H9 (cell line): ENCODE data around the gene LMF1. TPM values are rescaled to one million over a fixed set of nuclear protein-coding genes. Genes with fewer than 3 reads are reported as not detected.

Experiments
- DNase-seq: peaks from one replicate; pipeline ENCODE4 v3.0.0-alpha.2; 2017
- H2AFZ ChIP-seq: one replicate; pipeline ENCODE4 v1.6.1; 2013; ENCODE audit warnings: mild to moderate bottlenecking, low read length, control low read depth, moderate library complexity
- H2AK5ac ChIP-seq: 2 replicates; pipeline ENCODE4 v1.6.1; 2013; ENCODE audit warnings: low read length, control low read depth, mixed read lengths; ENCODE audit not compliant: insufficient read length
- H2BK120ac ChIP-seq: one replicate; pipeline ENCODE4 v1.6.1; 2013; ENCODE audit warnings: low read depth, mild to moderate bottlenecking, low read length, control low read depth, inconsistent platforms; ENCODE audit not compliant: poor library complexity, severe bottlenecking
- H2BK12ac ChIP-seq: 2 replicates; pipeline ENCODE4 v1.6.1; 2013; ENCODE audit warnings: low read length, control low read depth, mixed read lengths, low read depth; ENCODE audit not compliant: insufficient read length
- H2BK15ac ChIP-seq: 2 replicates; pipeline ENCODE4 v1.6.1; 2013; ENCODE audit warnings: low read depth, low read length, control low read depth
- H2BK20ac ChIP-seq: one replicate; pipeline ENCODE4 v1.6.1; 2013; ENCODE audit warnings: low read depth, mild to moderate bottlenecking, low read length, control low read depth, inconsistent platforms; ENCODE audit not compliant: poor library complexity, severe bottlenecking
- H2BK5ac ChIP-seq: 2 replicates; pipeline ENCODE4 v1.6.1; 2013; ENCODE audit warnings: low read length, control low read depth, mixed read lengths; ENCODE audit not compliant: insufficient read length
- H3K14ac ChIP-seq: 2 replicates; pipeline ENCODE4 v1.6.1; 2013; ENCODE audit warnings: low read length, control low read depth; ENCODE audit not compliant: insufficient read depth
- H3K18ac ChIP-seq: 2 replicates; pipeline ENCODE4 v1.6.1; 2013; ENCODE audit warnings: low read depth, mild to moderate bottlenecking, mixed read lengths, low read length, control low read depth; ENCODE audit not compliant: insufficient read length
- H3K23ac ChIP-seq: 2 replicates; pipeline ENCODE4 v1.6.1; 2013; ENCODE audit warnings: low read length, control low read depth, mixed read lengths, low read depth; ENCODE audit not compliant: insufficient read length
- H3K23me2 ChIP-seq: 2 replicates; pipeline ENCODE4 v1.6.1; 2013; ENCODE audit warnings: low read depth, mild to moderate bottlenecking, mixed read lengths, low read length, control low read depth; ENCODE audit not compliant: insufficient read length, poor library complexity, severe bottlenecking
- H3K27ac ChIP-seq: 2 replicates; pipeline ENCODE4 v1.5.1; 2013; ENCODE audit warnings: low read length, control low read depth, mixed read lengths, low read depth; ENCODE audit not compliant: insufficient read length
- H3K27me3 ChIP-seq: 2 replicates; pipeline ENCODE4 v1.6.1; 2013; ENCODE audit warnings: low read length, control low read depth, inconsistent platforms; ENCODE audit not compliant: insufficient read depth
- H3K4ac ChIP-seq: 2 replicates; pipeline ENCODE4 v1.6.1; 2013; ENCODE audit warnings: low read depth, mild to moderate bottlenecking, control low read depth, inconsistent platforms, low read length, moderate library complexity
- H3K4me1 ChIP-seq: 2 replicates; pipeline ENCODE4 v1.6.1; 2013; ENCODE audit warnings: low read length, control low read depth, inconsistent platforms; ENCODE audit not compliant: insufficient read depth
- H3K4me2 ChIP-seq: 2 replicates; pipeline ENCODE4 v1.6.1; 2013; ENCODE audit warnings: low read length, control low read depth, mixed read lengths; ENCODE audit not compliant: insufficient read length, insufficient read depth
- H3K56ac ChIP-seq: 2 replicates; pipeline ENCODE4 v1.6.1; 2013; ENCODE audit warnings: low read depth, mild to moderate bottlenecking, mixed read lengths, low read length, control low read depth; ENCODE audit not compliant: insufficient read length
- H3K79me1 ChIP-seq: 2 replicates; pipeline ENCODE4 v1.6.1; 2013; ENCODE audit warnings: low read depth, mild to moderate bottlenecking, moderate library complexity, low read length, control low read depth, inconsistent platforms; ENCODE audit not compliant: insufficient read depth, poor library complexity, severe bottlenecking
- H3K79me2 ChIP-seq: 2 replicates; pipeline ENCODE4 v1.6.1; 2013; ENCODE audit warnings: low read length, control low read depth, inconsistent platforms; ENCODE audit not compliant: insufficient read depth
- H3K9ac ChIP-seq: 2 replicates; pipeline ENCODE4 v1.6.1; 2013; ENCODE audit warnings: low read length, control low read depth, mixed read lengths; ENCODE audit not compliant: insufficient read length; ENCODE audit errors: extremely low read depth
- H3K9me3 ChIP-seq: one replicate; pipeline ENCODE4 v1.6.1; 2013; ENCODE audit warnings: low read depth, low read length, inconsistent platforms; ENCODE audit not compliant: control insufficient read depth
- H3T11ph ChIP-seq: one replicate; pipeline ENCODE4 v1.6.1; 2013; ENCODE audit warnings: mild to moderate bottlenecking, low read length, control low read depth, inconsistent platforms
- H4K20me1 ChIP-seq: one replicate; pipeline ENCODE4 v1.6.1; 2013; ENCODE audit not compliant: control insufficient read depth, insufficient read length, insufficient read depth
- H4K5ac ChIP-seq: 2 replicates; pipeline ENCODE4 v1.6.1; 2013; ENCODE audit warnings: low read depth, mild to moderate bottlenecking, mixed read lengths, low read length, control low read depth; ENCODE audit not compliant: insufficient read length
- H4K8ac ChIP-seq: replicated peaks from 2 replicates; pipeline ENCODE4 v1.6.1; 2013; ENCODE audit warnings: low read length, control low read depth, mixed read lengths, low read depth; ENCODE audit not compliant: insufficient read length
- H4K91ac ChIP-seq: 2 replicates; pipeline ENCODE4 v1.6.1; 2013; ENCODE audit warnings: low read depth, mild to moderate bottlenecking, moderate library complexity, mixed read lengths, low read length, control low read depth; ENCODE audit not compliant: insufficient read length
- H3K27ac Mint-ChIP-seq, 3 experiments: 2 replicates in 2 of 3; 3 replicates in 1 of 3; pipeline ENCODE4 v1.8.0; 2020 to 2021; ENCODE audit warnings: mixed read lengths in 3 of 3, mild to moderate bottlenecking in 1 of 3, moderate library complexity in 1 of 3
- H3K27me3 Mint-ChIP-seq: 2 replicates; pipeline ENCODE4 v1.8.0; 2021; ENCODE audit warnings: low read depth, mild to moderate bottlenecking, moderate library complexity, mixed read lengths
- H3K36me3 Mint-ChIP-seq, 3 experiments: 2 replicates in 2 of 3; 3 replicates in 1 of 3; pipeline ENCODE4 v1.8.0; 2020 to 2021; ENCODE audit warnings: low read depth in 3 of 3, mixed read lengths in 3 of 3; ENCODE audit not compliant: insufficient read depth in 1 of 3
- H3K4me1 Mint-ChIP-seq, 2 experiments: 2 replicates each; pipeline ENCODE4 v1.8.0; 2020; ENCODE audit warnings: mixed read lengths in 2 of 2
- H3K4me3 Mint-ChIP-seq, 2 experiments: 2 replicates in 1 of 2; 3 replicates in 1 of 2; pipeline ENCODE4 v1.8.0; 2020 to 2021; ENCODE audit warnings: mild to moderate bottlenecking in 2 of 2, mixed read lengths in 2 of 2, moderate library complexity in 1 of 2
- H3K9me3 Mint-ChIP-seq, 2 experiments: 2 replicates in 1 of 2; 3 replicates in 1 of 2; pipeline ENCODE4 v1.8.0; 2020; ENCODE audit warnings: mild to moderate bottlenecking in 2 of 2, mixed read lengths in 2 of 2, moderate library complexity in 1 of 2
- WGBS: extraction: QIAGEN DNeasy Blood & Tissue Kit; methylation state at CpG from one replicate; pipeline ENCODE4 v1.1.7; 2013; ENCODE audit warnings: missing lambda C conversion rate, low lambda C conversion rate, mixed read lengths; ENCODE audit not compliant: insufficient read length; ENCODE audit errors: extremely low coverage; 5-methylcytosine and 5-hydroxymethylcytosine counted together
- total RNA-seq: library from RNA; stranded (reverse); gene quantifications from 2 replicates; pipeline ENCODE4 v1.2.1, GENCODE V29; 2021
- TF ChIP-seq, protein P1 (sequence below): fragments of 200-600 bp; sonication (generic); conservative IDR thresholded peaks from 3 replicates; pipeline ENCODE4 v1.8.0; 2021; ENCODE audit warnings: antibody characterized with exemption, mild to moderate bottlenecking

LMF1 gene
- total RNA-seq, 1 experiment from 2014 or later, result 7.1 TPM

DNA sequence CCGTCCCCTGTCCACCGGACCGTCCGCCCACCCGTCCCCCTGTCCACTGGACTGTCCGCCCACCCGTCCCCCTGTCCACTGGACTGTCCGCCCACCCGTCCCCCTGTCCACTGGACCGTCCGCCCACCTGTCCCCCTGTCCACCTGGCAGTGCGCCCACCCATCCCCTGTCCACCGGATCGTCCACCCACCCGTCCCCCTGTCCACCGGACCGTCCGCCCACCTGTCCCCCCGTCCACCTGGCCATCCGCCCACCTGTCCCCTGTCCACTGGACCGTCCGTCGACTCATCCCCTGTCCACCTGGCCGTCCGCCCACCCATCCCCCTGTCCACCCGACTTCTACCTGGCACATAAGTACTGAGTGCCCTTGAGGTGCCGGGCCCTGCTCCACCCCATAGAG lies 76.6 kb downstream of the LMF1 start:
- Histone ChIP-seq H2AK5ac (no peak overlapping the region), H2BK15ac (no peak overlapping the region), H3K4me2 (no peak overlapping the region), H4K5ac (no peak overlapping the region), H3K4ac (no peak overlapping the region), H3K79me2 (no peaks in the 10 kb centered on the region), H4K20me1 (no peaks in the 10 kb centered on the region), H3K56ac (no peak overlapping the region), H3K9ac (no peak overlapping the region), H3K27ac (no peak overlapping the region), H2BK12ac (no peak overlapping the region), H3K27me3 (no peaks in the 10 kb centered on the region), H2BK120ac (no peak overlapping the region), H3K23me2 (no peaks in the 10 kb centered on the region), H2BK5ac (no peak overlapping the region), H3K14ac (no peak overlapping the region), H3K9me3 (no peaks in the 10 kb centered on the region), H3T11ph (no peak overlapping the region), H3K4me1 (no peaks in the 10 kb centered on the region), H4K8ac (no peak overlapping the region), H2AFZ (no peak overlapping the region), H2BK20ac (no peak overlapping the region), H3K23ac (no peak overlapping the region), H4K91ac (no peak overlapping the region), H3K79me1 (no peaks in the 10 kb centered on the region), H3K18ac (no peak overlapping the region)
- WGBS, result no CpG with 5 or more reads among the region's 27 CpGs
- H3K27ac Mint-ChIP-seq, result no peak overlapping the region
- no peak for DNase-seq
- no peaks in the 10 kb centered on the region; a peak in 1 of 5 replicates for H3K9me3 Mint-ChIP-seq
- no peak overlapping the region for H3K4me3 Mint-ChIP-seq
- peaks cover 0 to 14% of the 10 kb centered on the region in 2 experiments; a peak in 2 of 4 replicates for H3K4me1 Mint-ChIP-seq
- TF ChIP-seq, protein P1, sequence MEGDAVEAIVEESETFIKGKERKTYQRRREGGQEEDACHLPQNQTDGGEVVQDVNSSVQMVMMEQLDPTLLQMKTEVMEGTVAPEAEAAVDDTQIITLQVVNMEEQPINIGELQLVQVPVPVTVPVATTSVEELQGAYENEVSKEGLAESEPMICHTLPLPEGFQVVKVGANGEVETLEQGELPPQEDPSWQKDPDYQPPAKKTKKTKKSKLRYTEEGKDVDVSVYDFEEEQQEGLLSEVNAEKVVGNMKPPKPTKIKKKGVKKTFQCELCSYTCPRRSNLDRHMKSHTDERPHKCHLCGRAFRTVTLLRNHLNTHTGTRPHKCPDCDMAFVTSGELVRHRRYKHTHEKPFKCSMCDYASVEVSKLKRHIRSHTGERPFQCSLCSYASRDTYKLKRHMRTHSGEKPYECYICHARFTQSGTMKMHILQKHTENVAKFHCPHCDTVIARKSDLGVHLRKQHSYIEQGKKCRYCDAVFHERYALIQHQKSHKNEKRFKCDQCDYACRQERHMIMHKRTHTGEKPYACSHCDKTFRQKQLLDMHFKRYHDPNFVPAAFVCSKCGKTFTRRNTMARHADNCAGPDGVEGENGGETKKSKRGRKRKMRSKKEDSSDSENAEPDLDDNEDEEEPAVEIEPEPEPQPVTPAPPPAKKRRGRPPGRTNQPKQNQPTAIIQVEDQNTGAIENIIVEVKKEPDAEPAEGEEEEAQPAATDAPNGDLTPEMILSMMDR, result no peak
- H3K36me3 Mint-ChIP-seq, result no peaks in the 10 kb centered on the region
- H3K27me3 Mint-ChIP-seq, result no peaks in the 10 kb centered on the region; the same call in 1 of the 2 replicates
